GM03348 (cell line): Measurements from ENCODE around the gene DCLRE1B.
A peak's percentile ranks its signal among the peaks of the same experiment; 100 is the strongest.

Source experiments
- DNase-seq: peaks from one replicate; pipeline ENCODE4 v3.0.0; 2012; ENCODE audit warnings: low spot score

DCLRE1B gene

DNA sequence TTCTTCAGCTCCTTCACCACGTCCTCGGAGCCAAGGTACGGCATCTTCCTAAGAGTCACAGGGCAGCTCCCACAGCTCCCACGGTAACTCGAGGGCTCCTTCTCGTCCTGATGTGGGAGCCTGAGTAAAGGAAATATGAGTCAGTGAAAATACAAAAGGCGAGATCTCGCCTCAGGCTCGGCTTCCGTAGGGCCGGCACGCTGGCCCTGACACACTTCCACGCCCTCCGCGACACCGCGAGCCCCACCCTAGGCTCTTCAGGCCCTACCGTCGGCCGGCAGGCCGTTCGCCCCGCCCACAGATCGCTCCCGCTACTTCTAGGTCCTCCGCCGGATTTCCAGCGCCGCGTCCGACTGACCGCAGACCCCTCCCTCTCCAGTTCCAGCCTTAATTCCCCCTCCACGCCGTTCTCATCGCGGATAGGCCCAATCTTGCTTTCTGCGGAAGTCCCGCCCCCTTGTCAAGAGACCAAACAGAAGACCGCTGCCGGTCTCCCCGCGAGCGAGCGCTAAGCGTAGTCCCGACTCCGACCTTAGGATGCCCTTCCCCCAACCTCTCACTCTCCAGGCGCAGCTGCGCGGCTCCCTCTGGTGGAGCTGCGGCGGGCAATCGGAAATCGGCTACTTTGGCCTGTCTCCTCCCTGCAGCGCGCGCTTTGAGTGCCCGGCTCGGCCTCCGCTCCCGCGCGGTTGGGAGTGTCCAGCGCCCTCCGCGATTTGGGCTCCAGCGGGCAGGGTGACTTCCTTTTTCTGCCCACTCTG lies at the start of gene DCLRE1B, which contains the start of gene AP4B1:
DCLRE1B (plus strand) TSS at position 653 of the 761 bp plus-strand sequence. CDS start 261 bp downstream, outside the sequence.
AP4B1 (minus strand) TSS at position 126 of the 761 bp plus-strand sequence; CDS start at position 44, 82 bp downstream.
- DNase-seq: peak; percentile 97

DNA sequence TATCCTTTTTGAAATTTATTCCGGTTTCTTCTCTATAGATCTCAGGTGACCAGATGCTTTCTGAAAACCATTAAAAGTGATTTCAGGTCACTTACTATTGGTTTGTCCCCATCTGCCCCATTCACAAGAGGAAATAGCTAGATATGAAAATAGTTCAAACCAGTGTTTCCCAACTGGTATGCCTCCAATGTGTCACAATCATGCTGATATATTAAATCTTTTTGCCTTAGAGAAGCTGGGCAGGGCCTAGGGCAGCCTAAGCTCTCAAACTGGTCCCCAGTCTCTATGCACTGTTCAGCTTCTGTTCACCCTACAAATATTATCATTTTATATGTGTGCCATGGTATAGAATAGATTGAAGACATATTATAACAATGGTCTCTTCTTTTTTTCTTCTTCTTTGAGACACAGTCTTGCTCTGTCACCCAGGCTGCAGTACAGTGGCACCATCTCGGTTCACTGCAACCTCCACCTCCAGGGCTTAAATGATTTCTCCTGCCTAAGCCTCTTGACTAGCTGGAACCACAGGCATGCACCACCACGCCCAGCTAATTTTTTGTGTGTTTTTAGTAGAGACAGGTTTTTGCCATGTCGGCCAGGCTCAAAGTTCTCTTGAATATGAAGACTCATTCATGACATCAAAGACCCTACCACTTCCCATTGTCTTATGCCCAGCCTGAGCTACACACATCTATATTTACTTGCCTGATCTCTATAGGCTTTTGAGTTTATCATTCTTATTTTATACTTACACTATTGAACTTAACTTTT lies 49.3 kb upstream of the DCLRE1B start:
- DNase-seq: no peak

DNA sequence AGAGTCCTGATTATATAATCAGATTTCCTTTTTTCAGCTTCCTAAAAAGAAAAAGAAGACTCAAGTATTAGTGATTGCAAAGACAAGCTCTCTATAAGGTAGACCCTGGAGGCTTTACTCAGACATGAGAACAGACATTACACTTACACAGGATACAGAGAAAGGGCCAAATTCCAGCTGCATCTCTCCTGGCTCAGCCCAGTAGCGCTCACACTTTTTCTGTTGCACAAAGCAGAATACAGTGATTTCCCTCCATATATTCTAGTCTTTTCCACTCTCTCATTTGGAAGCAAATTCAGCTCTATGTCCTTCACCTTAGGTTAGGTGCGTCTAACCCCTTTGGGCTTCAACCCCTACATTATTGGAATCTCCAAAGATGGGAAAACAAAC lies 48.7 kb upstream of the DCLRE1B start:
- no peak for DNase-seq

DNA sequence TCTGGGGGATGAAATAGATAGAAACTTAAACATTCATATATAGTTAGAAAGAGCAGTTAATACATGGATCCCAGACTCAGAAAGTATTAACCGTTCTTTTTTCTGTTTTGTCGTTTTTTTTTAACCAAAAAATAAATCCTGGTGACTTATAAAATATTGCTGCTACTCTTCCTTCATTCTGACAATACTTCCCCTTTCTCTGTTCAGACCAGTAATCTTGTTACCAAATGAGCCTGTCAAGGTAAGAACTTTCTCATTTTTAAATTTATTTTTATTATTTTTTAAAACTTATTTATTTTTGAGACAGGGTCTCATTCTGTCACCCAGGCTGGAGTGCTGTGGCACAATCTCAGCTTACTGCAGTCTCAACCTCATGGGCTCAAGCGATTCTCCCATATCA lies 47.4 kb upstream of the DCLRE1B start:
- DNase-seq: no peak

DNA sequence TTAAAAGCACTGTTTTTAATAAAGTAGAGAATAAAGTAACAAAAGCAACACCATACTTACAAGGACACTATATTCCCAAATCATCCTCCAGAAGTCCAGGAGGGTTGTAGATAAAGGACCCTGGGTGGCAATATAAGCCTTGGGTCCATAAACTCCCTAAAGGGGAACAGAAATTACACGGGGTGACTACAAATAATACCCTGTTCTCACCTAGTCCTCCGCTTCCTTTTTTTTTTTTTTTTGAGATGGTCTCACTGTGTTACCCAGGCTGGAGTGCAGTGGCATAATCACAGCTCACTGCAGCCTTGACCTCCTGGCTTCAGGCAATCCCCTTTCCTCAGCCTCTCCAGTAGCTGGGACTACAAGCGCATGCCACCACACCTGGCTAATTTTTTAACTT lies 46.7 kb upstream of the DCLRE1B start:
- DNase-seq: no peak

DNA sequence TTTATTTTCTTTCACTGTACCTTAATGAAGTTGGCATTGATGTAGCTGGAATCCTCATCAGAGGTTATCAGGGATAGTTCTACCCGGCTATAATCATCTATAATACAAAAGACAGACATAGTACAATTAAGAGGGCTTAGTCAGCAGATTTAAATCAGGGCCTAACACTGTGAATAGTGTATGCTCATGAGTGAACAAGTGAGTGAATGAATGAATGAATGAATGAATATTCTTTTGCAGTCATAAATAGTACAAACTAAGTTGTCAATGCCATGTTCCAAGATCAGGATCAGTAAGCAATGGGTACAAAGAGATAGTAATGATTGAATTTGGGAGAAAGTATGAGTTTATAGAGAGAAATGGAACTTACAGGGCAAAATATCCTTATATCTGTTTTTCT lies 46.1 kb upstream of the DCLRE1B start:
- no peak for DNase-seq

DNA sequence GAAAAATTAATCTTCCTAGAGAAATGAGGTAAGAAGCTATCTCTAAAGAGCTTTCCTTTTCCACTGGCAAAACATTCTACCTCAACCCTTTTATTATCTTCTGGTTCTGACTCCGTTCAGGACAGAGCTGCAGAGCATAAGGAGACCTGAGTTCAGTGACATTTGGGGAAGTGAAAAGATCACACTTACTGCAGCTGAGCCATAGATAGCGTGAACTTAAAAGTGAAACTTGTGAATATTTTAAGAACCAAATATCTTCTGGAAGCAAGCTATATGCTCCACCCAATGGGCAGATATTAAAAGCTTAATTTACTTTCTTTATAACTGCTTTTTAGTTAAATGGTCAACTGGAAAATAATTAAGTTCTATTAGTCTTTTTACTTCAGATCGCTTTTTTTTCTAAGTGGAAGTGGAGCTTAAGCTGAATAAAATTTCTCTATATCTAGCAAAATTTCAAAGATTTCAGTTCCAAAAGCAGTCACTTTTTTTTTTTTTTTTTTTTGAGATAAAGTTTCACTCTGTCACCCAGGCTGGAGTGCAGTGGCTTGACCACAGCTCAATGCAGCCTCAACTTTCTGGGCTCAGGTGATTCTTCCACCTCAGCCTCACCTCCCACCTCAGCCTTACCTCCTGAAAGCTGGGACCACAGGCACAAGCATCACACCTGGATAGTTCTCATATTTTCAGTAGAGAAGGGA lies 45.5 kb upstream of the DCLRE1B start:
- DNase-seq: no peak

DNA sequence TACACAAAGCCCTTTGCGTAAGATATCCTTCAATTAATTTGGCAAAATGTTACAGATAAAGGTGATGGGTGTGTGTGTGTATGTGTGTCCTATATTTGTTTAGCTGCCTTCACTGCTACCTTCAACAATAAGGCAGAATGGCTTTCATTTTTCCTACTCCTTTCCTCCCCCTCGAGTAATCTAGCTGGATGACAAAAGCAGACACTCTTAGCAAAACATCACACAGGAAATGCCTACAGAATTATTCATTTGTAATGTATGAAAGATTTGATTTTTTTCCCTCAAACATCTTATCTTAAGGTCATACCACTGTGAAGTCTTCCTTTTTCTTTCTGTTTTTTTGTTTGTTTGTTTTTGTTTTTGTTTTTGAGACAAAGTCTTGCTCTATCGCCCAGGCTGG lies 44.2 kb upstream of the DCLRE1B start:
- peak; percentile 68 for DNase-seq

DNA sequence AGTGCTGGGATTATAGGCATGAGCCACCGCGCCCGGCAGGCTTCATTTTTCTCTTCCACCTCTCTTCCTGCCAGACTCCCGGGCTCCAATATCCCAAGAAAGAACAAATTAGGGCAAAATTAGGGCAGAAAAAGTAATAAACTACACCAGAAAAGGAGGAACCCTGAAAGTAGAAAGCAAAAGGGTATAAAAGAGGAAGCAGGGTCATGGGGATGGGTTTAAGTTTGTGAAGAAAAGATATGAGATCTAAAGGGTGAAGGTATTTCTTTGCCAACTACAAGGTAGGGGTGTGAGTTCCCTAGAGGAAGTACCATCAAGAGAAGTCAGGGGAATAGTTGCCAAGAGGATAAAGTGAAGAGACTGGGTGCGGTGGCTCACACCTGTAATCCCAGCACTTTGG lies 43.5 kb upstream of the DCLRE1B start:
- no peak for DNase-seq

DNA sequence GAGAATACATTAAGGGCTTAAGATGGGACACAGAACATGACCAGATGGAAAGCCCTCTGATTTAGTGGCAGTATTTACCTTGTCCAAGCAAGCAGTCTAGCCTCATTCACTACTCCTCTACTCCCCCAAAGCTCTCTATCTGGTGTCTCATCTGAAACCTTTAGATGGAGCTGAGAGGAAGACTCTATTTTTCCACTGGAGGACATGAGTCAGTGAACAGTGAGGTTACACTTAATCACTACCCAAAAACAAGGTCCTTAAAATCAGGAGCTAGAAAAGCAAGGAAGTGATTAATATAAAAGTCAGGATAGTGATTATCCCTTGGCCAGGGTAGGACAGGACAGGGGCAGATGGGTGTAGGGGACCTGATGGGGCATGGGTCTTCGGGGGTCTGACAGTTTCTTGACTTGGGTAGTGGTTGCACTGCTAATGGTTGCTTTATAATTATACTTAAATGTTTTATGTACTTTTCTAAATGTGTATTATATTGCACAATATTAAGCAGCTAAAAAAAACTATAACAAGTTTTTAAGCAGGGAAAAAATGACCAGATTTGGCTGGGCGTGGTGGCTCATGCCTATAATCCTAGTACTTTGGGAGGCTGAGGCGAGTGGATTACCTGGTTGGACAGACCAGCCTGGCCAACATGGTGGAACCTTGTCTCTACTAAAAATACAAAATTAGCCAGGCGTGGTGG lies 36.6 kb upstream of the DCLRE1B start:
- peak; percentile 41 for DNase-seq

DNA sequence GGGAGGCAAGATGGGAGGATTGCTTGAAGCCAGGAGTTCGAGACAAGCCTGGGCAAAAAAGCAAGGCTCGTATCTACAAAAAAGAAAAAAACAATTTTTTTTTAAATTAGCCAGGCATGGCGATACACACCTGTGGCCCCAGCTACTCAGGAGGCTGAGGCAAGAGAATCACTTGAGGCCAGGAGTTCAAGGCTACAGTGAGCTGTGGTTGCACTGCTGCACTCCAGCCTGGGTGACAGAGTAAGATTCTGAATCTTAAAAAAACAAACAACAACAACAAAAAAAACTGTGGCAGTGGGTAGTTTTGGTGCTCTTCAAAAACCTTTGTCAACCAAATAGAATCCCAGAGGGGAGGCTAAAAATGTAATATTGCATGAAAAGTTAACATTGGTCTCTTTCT lies 34.3 kb upstream of the DCLRE1B start:
- DNase-seq: no peak

DNA sequence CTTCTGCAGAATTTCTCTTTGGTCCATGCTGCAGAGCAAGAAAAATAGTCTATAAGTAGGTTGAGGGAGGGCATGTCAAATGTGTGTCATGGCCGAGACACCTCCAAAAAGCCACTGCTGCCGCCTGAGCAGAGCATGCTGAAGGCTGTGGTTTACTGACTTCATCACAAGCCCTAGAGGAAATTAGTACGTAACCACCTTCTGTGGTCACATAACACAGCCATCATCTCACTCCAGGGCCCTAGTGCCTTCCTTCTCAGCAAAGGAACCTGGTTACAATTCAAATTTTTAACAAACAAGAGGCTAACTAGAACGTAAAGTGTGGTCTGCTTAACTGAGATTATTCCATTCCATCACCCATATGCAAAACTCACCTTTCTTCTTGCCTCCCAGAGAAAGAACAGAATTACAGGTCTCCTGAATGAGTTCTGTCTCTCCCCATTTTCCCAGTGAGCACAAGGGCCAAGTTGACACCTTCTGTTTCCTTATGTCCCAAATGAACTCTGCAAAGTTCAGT lies 33.5 kb upstream of the DCLRE1B start, which contains the start of gene PTPN22:
PTPN22 (minus strand) TSS at position 116 of the 517 bp plus-strand sequence.
- DNase-seq: peak; percentile 52

DNA sequence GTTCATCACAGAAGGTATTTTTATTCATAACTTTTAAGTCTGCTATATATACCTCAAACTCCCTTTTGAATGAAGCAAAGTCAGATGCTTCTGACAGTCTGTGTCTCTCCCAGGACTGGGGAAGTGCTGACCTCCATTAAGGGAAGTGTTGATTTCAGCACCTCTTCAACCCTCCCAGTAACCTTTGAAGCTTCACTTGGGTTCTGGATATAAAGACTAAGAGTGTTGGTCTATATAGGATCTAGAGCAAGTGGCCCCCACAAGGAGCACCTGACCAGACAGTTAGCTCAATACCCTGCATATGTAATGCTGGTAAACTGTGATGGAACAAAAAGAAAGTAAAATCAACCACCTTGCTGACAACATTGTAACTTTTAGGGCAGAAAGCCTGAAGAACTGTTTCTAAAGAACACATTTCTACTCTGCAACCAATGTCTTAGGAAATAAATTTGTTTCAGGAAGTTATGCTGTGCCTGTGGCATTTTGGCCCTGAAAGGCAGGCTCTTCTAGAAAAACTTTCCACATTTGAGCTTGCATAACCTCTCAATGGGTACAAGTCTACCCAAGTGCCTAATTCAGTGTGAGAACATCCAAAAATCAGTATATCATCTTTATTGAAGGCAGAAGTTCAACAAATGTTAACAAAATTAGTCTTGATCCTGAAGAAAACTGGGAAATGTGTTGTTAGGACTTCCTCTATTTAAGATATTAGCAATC lies 32.7 kb upstream of the DCLRE1B start:
- no peak for DNase-seq

DNA sequence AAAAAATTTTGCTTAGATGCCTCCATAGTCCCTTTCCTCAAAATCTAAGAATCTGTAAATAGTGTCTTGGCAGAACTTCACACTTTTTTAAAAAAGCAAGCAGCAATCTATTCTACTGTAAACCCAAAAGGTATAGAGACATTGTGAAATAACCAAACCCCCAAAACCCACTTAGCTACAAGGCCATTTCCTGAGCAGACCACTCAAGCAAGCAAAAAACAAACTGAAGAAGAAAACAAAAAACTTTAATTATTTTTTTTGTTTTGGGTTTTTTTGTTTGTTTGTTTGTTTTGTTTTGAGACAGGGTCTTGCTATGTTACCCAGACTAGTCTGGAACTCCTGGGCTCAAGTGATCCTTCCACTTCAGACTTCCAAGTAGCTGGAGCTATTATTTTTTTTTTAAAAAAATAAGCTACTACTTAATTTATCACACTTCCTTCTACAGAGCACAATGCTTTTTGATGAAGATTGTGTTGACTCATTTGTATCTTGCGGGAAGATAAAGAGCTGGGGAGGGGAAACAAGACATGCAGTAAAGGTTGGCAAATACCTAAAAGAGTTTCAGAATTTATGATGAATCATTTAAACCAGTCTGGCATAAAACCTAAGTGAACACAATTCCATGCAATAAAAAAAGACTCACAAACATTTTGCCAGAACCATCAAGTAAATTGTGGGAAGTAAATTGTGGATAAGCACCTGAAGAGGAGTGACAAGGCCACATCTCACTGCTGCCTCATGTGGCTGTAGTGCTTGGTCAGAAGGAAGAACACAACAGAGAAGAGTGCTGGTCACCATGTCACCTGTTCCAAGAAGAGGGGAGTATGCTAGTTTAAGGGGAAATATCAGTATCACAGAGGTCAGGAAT lies 30.9 kb upstream of the DCLRE1B start:
- no peak for DNase-seq

DNA sequence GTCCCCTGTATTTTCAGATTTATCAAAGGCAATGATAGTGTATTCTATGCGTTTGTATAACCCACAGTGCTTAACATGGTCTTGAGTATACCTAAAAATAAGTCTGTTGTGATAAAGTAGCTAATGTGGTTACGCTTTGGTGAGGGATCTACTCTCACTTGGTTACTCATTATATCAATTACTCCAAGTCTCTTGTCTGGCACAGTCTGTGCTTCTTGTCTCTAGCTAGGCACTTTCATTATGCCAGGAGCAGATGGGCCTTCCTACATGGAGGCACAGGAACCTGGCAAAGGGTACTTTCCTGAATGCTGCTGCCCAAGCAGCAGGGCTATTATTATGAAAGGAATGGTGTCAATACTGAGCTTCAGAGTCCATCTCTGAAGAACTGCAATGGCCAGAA lies 29.4 kb upstream of the DCLRE1B start:
- no peak for DNase-seq

DNA sequence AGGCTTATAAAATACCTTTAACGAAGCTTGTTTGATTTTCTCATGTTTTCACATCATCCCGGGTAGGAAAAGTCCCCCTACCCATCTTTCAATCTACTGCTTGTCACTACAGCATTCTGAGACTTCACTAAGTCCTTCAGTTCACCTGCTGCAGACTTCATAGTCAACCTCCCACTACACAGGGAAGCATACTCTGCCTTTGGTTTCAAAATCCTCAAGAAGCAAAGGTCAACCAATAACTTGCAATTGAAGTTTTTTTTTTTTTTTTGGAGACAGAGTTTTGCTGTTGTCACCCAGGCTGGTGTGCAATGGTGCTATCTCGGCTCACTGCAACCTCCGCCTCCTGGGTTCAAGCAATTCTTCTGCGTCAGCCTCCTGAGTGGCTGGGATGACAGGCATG lies 28.9 kb upstream of the DCLRE1B start:
- no peak for DNase-seq

DNA sequence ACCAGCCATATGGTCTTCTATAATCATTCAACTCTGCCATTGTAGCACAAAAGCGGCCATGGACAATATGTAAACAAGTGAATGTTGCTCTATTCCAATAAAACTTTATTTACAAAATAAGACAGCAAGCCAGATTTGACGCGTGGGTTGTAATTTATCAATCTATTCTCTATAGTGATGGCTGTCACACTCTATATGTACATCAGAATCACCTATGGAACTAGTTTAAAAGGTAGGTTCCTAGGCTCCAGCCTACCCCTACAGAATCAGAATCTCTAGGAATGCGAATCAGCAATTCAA lies 25.4 kb upstream of the DCLRE1B start:
- DNase-seq: no peak

DNA sequence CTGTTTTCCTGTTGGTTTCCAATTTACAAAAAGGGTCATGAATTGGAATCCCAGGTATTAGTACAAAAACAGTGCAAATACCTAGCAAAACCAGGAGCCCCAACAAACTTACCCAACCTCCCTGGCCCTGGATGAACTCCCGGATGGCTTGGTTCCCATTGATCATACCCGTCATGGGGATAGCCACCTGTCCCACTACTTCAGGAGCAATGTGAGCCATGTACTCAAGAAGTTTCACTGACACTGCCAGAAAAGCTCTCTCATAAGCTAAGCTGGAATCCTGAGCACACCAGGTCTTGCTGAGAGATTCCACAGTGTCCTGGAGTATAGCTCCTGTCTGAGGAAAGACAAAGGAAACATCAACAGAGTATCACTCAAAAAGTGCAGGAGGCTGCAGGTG lies 23.5 kb upstream of the DCLRE1B start:
- no peak for DNase-seq

DNA sequence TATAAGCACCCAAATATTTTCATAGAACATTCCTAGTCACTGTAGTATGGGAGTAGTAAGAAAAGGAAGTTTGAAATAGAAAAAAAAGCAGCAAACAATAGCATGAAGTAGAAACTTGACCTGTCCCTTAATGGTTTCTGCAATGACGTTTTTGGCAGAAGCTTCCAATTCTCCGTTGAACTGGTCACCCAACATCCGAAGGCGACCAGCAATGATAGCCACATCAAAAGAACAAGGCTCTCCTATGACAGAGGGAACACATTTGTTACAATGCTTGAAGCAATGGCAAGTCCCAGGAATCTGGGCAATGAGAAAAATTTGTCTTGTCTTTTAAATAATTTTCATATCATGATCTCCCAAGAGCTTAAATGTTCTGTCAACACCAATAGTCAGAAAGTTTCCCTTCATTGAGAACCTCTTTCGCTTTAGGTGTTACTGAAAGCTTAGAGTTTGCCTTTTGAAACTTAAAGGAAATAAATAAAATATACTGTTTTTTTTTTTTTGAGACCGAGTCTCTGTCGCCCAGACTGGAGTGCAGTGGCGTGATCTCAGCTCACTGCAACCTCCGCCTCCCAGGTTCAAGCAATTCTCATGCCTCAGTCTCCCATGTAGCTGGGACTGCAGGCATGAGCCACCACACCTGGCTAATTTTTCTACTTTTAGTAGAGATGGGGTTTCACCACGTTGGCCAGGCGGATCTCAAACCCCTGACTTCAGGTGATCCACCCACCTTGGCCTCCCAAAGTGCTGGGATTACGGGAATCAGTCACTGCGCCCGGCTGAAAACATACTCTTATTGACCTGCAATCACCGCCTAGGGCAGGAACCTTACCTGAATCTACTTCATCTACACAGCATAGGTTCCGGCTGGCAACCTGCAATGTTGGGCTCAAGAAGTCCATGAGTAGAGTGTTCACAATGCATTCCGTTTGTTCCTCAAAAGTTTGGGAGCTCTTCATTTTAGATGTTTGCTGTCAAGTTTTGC lies 18.4 kb upstream of the DCLRE1B start:
- no peak for DNase-seq
